Colonic mucosa (tissue), 4 donors: ENCODE data around the gene ZNF620. TPM values are rescaled to one million over a fixed set of nuclear protein-coding genes. Genes with fewer than 3 reads are reported as not detected.

Source experiments
- DNase-seq: peaks from one replicate; pipeline ENCODE4 v3.0.0-alpha.2; 2020
- H3K27ac ChIP-seq: fragments of 200-600 bp; one replicate; pipeline ENCODE4 v1.8.0; 2021
- H3K27me3 ChIP-seq: fragments of 200-600 bp; one replicate; pipeline ENCODE4 v1.8.0; 2021
- H3K36me3 ChIP-seq: fragments of 200-600 bp; one replicate; pipeline ENCODE4 v1.8.0; 2021
- H3K4me1 ChIP-seq: fragments of 200-600 bp; one replicate; pipeline ENCODE4 v1.8.0; 2021; ENCODE audit warnings: mild to moderate bottlenecking
- H3K4me3 ChIP-seq: fragments of 200-600 bp; one replicate; pipeline ENCODE4 v1.8.0; 2021
- H3K9ac ChIP-seq, 2 donors: one replicate each; pipeline ENCODE4 v1.7.0; 2013; ENCODE audit warnings: control low read depth in 2 of 2, low read depth in 2 of 2, low read length in 2 of 2
- H3K9me3 ChIP-seq: fragments of 200-600 bp; one replicate; pipeline ENCODE4 v1.8.0; 2021
- intact Hi-C: fragments of 100-400 bp; cut with DNase I; formaldehyde crosslinking; loops from one replicate; pipeline ENCODE4 v1.14.1; 2022
- total RNA-seq, 2 donors: library from RNA; stranded (reverse); fragmentation: NEBNext Ultra II Directional in 1 of 2; extraction: Animal tissue kit (Norgen Biotek cat#: 25700) in 1 of 2; gene quantifications; one replicate each; pipeline ENCODE4 v1.2.1, GENCODE V29; 2021
- TF ChIP-seq, protein P1 (sequence below): fragments of 200-600 bp; IDR thresholded peaks from one replicate; pipeline ENCODE4 v1.8.0; 2022; ENCODE audit warnings: antibody characterized with exemption, mild to moderate bottlenecking
- donor health status: healthy.
- donor health status: DM: no; HTN: no; CAD: no.
- donor health status: DM: no; HTN: no; CAD: no.

Gene ZNF620
- total RNA-seq, 2 donors from 2014 or later = 4.0 to 4.6 TPM

- intact Hi-C loops = loop anchor here (10.0 kb wide), 1 partner anchor 66 kb away; the partner anchor contains the start of gene RPL14
- Histone ChIP-seq H3K27ac (no peak overlapping the region), H3K9me3 (no peaks in the 10 kb centered on the region), H3K27me3 (no peaks in the 10 kb centered on the region), H3K9ac (no peak overlapping the region), H3K4me3 (no peak overlapping the region), H3K36me3 (no peaks in the 10 kb centered on the region), H3K4me1 (peaks cover 1% of the 10 kb centered on the region)
- DNase-seq = no peak
- TF ChIP-seq, protein P1, sequence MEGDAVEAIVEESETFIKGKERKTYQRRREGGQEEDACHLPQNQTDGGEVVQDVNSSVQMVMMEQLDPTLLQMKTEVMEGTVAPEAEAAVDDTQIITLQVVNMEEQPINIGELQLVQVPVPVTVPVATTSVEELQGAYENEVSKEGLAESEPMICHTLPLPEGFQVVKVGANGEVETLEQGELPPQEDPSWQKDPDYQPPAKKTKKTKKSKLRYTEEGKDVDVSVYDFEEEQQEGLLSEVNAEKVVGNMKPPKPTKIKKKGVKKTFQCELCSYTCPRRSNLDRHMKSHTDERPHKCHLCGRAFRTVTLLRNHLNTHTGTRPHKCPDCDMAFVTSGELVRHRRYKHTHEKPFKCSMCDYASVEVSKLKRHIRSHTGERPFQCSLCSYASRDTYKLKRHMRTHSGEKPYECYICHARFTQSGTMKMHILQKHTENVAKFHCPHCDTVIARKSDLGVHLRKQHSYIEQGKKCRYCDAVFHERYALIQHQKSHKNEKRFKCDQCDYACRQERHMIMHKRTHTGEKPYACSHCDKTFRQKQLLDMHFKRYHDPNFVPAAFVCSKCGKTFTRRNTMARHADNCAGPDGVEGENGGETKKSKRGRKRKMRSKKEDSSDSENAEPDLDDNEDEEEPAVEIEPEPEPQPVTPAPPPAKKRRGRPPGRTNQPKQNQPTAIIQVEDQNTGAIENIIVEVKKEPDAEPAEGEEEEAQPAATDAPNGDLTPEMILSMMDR = no peak
Observed at GRCh38 chr3:40521254-40521653, 15.4 kb downstream of the ZNF620 start.

DNA sequence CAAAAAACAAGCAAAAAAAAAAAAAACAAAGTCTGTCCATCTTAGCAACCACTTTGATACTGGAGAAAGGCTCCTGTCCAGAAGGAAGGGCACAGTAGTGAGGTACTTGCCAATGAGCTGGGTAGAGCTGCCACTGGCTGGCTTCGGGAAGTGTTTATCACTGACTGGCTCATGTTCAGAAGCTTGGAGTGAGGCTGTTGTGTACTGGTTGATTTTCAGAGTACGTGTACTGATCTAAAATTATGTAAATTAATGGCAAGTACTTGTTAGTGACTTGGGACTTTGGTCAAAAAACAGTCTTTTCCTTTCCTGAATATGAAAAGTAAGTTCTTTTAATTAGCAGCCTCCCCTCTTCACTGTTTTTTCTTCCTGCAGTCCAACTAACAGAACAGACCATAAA lies 17.9 kb downstream of the ZNF620 start:
- H3K36me3 ChIP-seq = no peaks in the 10 kb centered on the region
- H3K4me3 ChIP-seq = no peak overlapping the region
- TF ChIP-seq, protein P1 = no peak
- intact Hi-C loops = loop anchor here (10.0 kb wide), 1 partner anchor 69 kb away; the partner anchor contains the start of gene RPL14
- H3K4me1 ChIP-seq = peaks cover 3% of the 10 kb centered on the region
- no peaks in the 10 kb centered on the region for H3K27me3 ChIP-seq
- H3K27ac ChIP-seq = no peak overlapping the region
- H3K9me3 ChIP-seq = no peaks in the 10 kb centered on the region
- DNase-seq = no peak
- peak overlapping the region in 1 of 2 donors; percentile 85 for H3K9ac ChIP-seq

DNA sequence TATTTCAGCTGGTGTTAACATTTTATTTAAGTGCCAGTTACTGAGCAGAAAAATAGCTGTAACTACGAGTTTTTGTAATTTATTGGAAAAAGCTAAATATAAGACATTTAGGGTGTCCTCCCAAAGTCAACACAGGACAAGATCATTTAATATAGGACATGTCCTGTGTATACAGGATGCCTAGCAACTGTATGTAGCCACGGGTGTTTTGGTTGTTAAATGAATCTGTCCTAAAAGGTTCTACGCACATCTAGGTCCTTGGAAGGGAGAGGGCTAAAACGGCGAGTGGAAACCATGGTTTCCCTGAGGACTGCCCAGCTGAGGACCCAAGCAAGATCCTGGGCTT lies 18.4 kb downstream of the ZNF620 start:
- peak overlapping the region; percentile 85 to 99 for H3K9ac ChIP-seq

GRCh38 chr3:40524568-40525285 lies 18.9 kb downstream of the ZNF620 start, which contains the start of gene ZNF621:
ZNF621 (plus strand) TSS chr3:40524960; CDS start chr3:40525841, 881 bp downstream.
- peak; percentile 92 for DNase-seq
- Histone ChIP-seq H3K27me3 (no peaks in the 10 kb centered on the region), H3K9ac (peak within 1 kb of the TSS; percentile 85 to 99), H3K4me3 (peak within 1 kb of the TSS; percentile 51), H3K27ac (peak within 1 kb of the TSS; percentile 82), H3K9me3 (no peaks in the 10 kb centered on the region), H3K36me3 (no peaks in the 10 kb centered on the region), H3K4me1 (peaks cover 3% of the 10 kb centered on the region)
- TF ChIP-seq, protein P1 = no peak
- intact Hi-C loops = loop anchor here (10.0 kb wide), 1 partner anchor 70 kb away; the partner anchor contains the start of gene RPL14

More for the DNA sequence above, 18.4 kb downstream of the ZNF620 start:
- Histone ChIP-seq H3K4me1 (peaks cover 3% of the 10 kb centered on the region), H3K4me3 (peak overlapping the region; percentile 51), H3K9me3 (no peaks in the 10 kb centered on the region), H3K27ac (peak overlapping the region; percentile 82), H3K27me3 (no peaks in the 10 kb centered on the region), H3K36me3 (no peaks in the 10 kb centered on the region)
- intact Hi-C loops = loop anchor here (10.0 kb wide), 1 partner anchor 69 kb away; the partner anchor contains the start of gene RPL14
- no peak for DNase-seq
- TF ChIP-seq, protein P1 = no peak

- intact Hi-C loops = loop anchor here (10.0 kb wide), 1 partner anchor 74 kb away; the partner anchor contains the start of gene RPL14
- DNase-seq = no peak
- no peak overlapping the region for H3K9ac ChIP-seq
Observed at GRCh38 chr3:40528426-40528825, 22.6 kb downstream of the ZNF620 start.

More at GRCh38 chr3:40528426-40528825, 22.6 kb downstream of the ZNF620 start:
- TF ChIP-seq, protein P1 = no peak
- Histone ChIP-seq H3K27me3 (no peaks in the 10 kb centered on the region), H3K4me1 (peaks cover 3% of the 10 kb centered on the region), H3K4me3 (no peak overlapping the region), H3K9me3 (no peaks in the 10 kb centered on the region), H3K36me3 (peaks cover 17% of the 10 kb centered on the region), H3K27ac (no peak overlapping the region)
